SK-N-SH treated with all-trans-retinoic acid at 6 μM for 48 hours (cell line): ENCODE results near the gene URM1.
"Not testable (repeated sequence)": the region's sequence is repeated elsewhere in the genome, so short reads cannot be mapped to it uniquely, and the experiment has no call there.

Source experiments
- ATAC-seq: fragments of 200-7000 bp; cut with Tn5 transposase; 3 replicates; pipeline ENCODE4 v1.9.1; 2020; ENCODE audit warnings: mild to moderate bottlenecking, moderate library complexity
- CSDC2 ChIP-seq: fragments of 250-450 bp; sonication (Bioruptor Pico); IDR thresholded peaks from 2 replicates; pipeline ENCODE4 v1.5.0; 2020; ENCODE audit warnings: mild to moderate bottlenecking, moderate library complexity
- ESRRG ChIP-seq: fragments of 250-450 bp; sonication (Bioruptor Pico); IDR thresholded peaks from 2 replicates; pipeline ENCODE4 v1.6.1; 2021; ENCODE audit warnings: mild to moderate bottlenecking
- GLIS3 ChIP-seq: fragments of 250-450 bp; sonication (Bioruptor Pico); IDR thresholded peaks from 2 replicates; pipeline ENCODE4 v1.5.0; 2020; ENCODE audit warnings: mild to moderate bottlenecking, moderate library complexity
- ISL1 ChIP-seq: fragments of 250-450 bp; sonication (Bioruptor Pico); IDR thresholded peaks from 2 replicates; pipeline ENCODE4 v2.1.2; 2022; ENCODE audit warnings: mild to moderate bottlenecking, moderate library complexity
- OSR1 ChIP-seq: fragments of 250-450 bp; sonication (Bioruptor Pico); IDR thresholded peaks from 2 replicates; pipeline ENCODE4 v1.8.0; 2022; ENCODE audit warnings: moderate library complexity, mild to moderate bottlenecking, inconsistent platforms
- PPARA ChIP-seq: fragments of 250-450 bp; sonication (Bioruptor Pico); IDR thresholded peaks from 2 replicates; pipeline ENCODE4 v1.5.0; 2020; ENCODE audit warnings: mild to moderate bottlenecking, borderline replicate concordance
- RARB ChIP-seq: fragments of 250-450 bp; sonication (Bioruptor Pico); IDR thresholded peaks from 2 replicates; pipeline ENCODE4 v1.8.0; 2021; ENCODE audit warnings: mild to moderate bottlenecking, moderate library complexity
- SNAI2 ChIP-seq: fragments of 250-450 bp; sonication (Bioruptor Pico); IDR thresholded peaks from 2 replicates; pipeline ENCODE4 v1.5.0; 2020; ENCODE audit warnings: mild to moderate bottlenecking, moderate library complexity
- TCF4 ChIP-seq: fragments of 250-450 bp; sonication (Bioruptor Pico); IDR thresholded peaks from 2 replicates; pipeline ENCODE4 v1.8.0; 2021; ENCODE audit warnings: mild to moderate bottlenecking, moderate library complexity, borderline replicate concordance
- TOX ChIP-seq: fragments of 250-450 bp; sonication (Bioruptor Pico); IDR thresholded peaks from 2 replicates; pipeline ENCODE4 v1.8.0; 2021; ENCODE audit warnings: mild to moderate bottlenecking, moderate library complexity, borderline replicate concordance
- ZC3H10 ChIP-seq: fragments of 250-450 bp; sonication (Bioruptor Pico); IDR thresholded peaks from 2 replicates; pipeline ENCODE4 v1.5.1; 2021; ENCODE audit warnings: mild to moderate bottlenecking, moderate library complexity
- ZFP30 ChIP-seq: fragments of 450-650 bp; formaldehyde crosslinking; IDR thresholded peaks from 2 replicates; pipeline ENCODE4 v1.5.0; 2022; ENCODE audit warnings: mild to moderate bottlenecking, moderate library complexity
- ZNF565 ChIP-seq: fragments of 450-650 bp; formaldehyde crosslinking; conservative IDR thresholded peaks from 2 replicates; pipeline ENCODE4 v1.5.0; 2020; ENCODE audit warnings: low read depth, mild to moderate bottlenecking, moderate library complexity
- ZNF8 ChIP-seq: fragments of 450-650 bp; formaldehyde crosslinking; IDR thresholded peaks from 2 replicates; pipeline ENCODE4 v1.5.0; 2020; ENCODE audit warnings: mild to moderate bottlenecking, moderate library complexity
- TF ChIP-seq, protein P1 (sequence below): fragments of 250-450 bp; sonication (Bioruptor Pico); IDR thresholded peaks from 2 replicates; pipeline ENCODE4 v1.8.0; 2021; ENCODE audit warnings: low read depth, mild to moderate bottlenecking, moderate library complexity, borderline replicate concordance
- TF ChIP-seq, protein P2 (sequence below): fragments of 250-450 bp; sonication (Bioruptor Pico); IDR thresholded peaks from 2 replicates; pipeline ENCODE4 v1.5.1; 2021; ENCODE audit warnings: mild to moderate bottlenecking, moderate library complexity
- TF ChIP-seq, protein P3 (sequence below): fragments of 250-450 bp; sonication (Bioruptor Pico); IDR thresholded peaks from 2 replicates; pipeline ENCODE4 v1.5.1; 2020; ENCODE audit warnings: low read depth, mild to moderate bottlenecking, moderate library complexity
- TF ChIP-seq, protein P4 (sequence below): fragments of 250-450 bp; sonication (Bioruptor Pico); IDR thresholded peaks from 2 replicates; pipeline ENCODE4 v1.8.0; 2020; ENCODE audit warnings: mild to moderate bottlenecking, moderate library complexity, borderline replicate concordance

URM1 gene

DNA sequence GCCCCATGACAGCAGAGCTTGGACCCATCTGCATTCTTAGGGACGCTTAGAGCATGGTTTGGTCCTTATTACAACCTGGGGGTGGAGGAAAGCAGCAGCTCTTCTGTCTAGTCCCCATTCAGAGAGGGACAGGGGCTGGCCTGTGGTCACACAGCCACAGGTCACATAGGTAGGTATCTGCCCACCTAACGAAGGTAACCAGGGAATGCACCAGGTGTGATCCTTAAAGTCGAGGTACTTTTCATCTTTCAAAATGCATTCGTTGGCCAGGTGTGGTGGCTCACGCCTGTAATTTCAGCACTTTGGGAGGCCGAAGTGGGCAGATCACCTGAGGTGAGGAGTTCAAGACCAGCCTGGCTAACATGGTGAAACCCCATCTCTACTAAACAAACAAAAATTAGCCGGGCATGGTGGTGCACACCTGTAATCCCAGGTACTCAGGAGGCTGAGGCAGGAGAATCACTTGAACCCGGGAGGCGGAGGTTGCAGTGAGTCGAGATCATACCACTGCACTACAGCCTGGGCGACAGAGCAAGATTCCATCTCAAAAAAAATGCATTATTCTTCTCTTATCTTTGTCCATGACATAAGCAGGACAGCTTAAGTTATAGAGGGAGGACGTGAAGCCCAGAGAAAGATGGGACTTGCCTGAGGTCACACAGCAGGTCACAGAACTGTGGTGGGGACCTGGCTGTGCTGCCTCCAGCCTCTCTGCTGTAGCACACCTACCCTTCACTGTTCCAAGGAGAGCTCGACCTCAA lies 51.0 kb downstream of the URM1 start:
- ATAC-seq, result not testable (repeated sequence)

DNA sequence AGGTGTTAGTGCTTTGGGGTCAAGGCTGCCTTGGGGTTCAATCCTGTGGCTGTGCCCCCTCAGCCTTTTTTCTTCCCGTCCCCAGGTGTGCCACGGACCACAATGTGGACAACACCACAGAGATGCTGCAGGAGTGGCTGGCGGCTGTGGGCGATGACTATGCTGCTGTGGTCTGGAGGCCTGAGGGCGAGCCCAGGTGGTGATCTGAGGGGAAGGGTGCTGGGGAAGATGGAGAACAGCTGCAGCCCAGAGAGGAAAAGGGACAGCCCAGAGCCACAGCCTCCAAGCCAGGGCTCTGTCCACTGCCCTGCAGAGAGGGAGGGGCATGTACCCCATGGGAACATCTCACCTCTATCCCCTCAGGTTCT lies 51.6 kb downstream of the URM1 start:
- ATAC-seq, result no peak
- TF ChIP-seq ZNF565 (CRISPR knock-in tag), result no peak
- TF ChIP-seq GLIS3 (CRISPR knock-in tag), result no peak
- TF ChIP-seq RARB (CRISPR knock-in tag), result no peak
- TF ChIP-seq, protein P1, sequence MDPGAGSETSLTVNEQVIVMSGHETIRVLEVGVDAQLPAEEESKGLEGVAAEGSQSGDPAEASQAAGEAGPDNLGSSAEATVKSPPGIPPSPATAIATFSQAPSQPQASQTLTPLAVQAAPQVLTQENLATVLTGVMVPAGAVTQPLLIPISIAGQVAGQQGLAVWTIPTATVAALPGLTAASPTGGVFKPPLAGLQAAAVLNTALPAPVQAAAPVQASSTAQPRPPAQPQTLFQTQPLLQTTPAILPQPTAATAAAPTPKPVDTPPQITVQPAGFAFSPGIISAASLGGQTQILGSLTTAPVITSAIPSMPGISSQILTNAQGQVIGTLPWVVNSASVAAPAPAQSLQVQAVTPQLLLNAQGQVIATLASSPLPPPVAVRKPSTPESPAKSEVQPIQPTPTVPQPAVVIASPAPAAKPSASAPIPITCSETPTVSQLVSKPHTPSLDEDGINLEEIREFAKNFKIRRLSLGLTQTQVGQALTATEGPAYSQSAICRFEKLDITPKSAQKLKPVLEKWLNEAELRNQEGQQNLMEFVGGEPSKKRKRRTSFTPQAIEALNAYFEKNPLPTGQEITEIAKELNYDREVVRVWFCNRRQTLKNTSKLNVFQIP (CRISPR knock-in tag), result no peak
- TF ChIP-seq, protein P2, sequence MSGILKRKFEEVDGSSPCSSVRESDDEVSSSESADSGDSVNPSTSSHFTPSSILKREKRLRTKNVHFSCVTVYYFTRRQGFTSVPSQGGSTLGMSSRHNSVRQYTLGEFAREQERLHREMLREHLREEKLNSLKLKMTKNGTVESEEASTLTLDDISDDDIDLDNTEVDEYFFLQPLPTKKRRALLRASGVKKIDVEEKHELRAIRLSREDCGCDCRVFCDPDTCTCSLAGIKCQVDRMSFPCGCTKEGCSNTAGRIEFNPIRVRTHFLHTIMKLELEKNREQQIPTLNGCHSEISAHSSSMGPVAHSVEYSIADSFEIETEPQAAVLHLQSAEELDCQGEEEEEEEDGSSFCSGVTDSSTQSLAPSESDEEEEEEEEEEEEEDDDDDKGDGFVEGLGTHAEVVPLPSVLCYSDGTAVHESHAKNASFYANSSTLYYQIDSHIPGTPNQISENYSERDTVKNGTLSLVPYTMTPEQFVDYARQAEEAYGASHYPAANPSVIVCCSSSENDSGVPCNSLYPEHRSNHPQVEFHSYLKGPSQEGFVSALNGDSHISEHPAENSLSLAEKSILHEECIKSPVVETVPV (CRISPR knock-in tag), result no peak
- TF ChIP-seq, protein P3, sequence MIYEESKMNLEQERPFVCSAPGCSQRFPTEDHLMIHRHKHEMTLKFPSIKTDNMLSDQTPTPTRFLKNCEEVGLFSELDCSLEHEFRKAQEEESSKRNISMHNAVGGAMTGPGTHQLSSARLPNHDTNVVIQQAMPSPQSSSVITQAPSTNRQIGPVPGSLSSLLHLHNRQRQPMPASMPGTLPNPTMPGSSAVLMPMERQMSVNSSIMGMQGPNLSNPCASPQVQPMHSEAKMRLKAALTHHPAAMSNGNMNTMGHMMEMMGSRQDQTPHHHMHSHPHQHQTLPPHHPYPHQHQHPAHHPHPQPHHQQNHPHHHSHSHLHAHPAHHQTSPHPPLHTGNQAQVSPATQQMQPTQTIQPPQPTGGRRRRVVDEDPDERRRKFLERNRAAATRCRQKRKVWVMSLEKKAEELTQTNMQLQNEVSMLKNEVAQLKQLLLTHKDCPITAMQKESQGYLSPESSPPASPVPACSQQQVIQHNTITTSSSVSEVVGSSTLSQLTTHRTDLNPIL, result no peak
- no peak for TF ChIP-seq TCF4
- no peak for TF ChIP-seq PPARA (CRISPR knock-in tag)
- TF ChIP-seq, protein P4, sequence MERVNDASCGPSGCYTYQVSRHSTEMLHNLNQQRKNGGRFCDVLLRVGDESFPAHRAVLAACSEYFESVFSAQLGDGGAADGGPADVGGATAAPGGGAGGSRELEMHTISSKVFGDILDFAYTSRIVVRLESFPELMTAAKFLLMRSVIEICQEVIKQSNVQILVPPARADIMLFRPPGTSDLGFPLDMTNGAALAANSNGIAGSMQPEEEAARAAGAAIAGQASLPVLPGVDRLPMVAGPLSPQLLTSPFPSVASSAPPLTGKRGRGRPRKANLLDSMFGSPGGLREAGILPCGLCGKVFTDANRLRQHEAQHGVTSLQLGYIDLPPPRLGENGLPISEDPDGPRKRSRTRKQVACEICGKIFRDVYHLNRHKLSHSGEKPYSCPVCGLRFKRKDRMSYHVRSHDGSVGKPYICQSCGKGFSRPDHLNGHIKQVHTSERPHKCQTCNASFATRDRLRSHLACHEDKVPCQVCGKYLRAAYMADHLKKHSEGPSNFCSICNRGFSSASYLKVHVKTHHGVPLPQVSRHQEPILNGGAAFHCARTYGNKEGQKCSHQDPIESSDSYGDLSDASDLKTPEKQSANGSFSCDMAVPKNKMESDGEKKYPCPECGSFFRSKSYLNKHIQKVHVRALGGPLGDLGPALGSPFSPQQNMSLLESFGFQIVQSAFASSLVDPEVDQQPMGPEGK (CRISPR knock-in tag), result no peak
- TF ChIP-seq ZFP30 (CRISPR knock-in tag), result no peak
- no peak for TF ChIP-seq ZNF8 (CRISPR knock-in tag)
- no peak for TF ChIP-seq ESRRG (CRISPR knock-in tag)

DNA sequence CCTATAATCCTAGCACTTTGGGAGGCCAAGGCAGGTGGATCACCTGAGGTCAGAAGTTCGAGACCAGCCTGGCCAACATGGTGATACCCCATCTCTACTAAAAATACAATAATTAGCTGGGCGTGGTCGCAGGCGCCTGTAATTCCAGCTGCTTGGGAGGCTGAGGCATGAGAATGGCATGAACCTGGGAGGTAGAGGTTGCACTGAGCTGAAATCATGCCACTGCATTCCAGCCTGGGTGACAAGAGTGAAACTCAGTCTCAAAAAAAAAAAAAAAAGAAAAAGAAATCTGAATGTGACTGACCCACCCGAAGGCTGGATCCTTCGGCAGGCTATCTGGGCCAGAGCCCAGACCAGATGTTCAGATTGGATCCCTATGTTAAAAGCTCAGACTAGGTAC lies 52.2 kb downstream of the URM1 start:
- ATAC-seq, result not testable (repeated sequence)

DNA sequence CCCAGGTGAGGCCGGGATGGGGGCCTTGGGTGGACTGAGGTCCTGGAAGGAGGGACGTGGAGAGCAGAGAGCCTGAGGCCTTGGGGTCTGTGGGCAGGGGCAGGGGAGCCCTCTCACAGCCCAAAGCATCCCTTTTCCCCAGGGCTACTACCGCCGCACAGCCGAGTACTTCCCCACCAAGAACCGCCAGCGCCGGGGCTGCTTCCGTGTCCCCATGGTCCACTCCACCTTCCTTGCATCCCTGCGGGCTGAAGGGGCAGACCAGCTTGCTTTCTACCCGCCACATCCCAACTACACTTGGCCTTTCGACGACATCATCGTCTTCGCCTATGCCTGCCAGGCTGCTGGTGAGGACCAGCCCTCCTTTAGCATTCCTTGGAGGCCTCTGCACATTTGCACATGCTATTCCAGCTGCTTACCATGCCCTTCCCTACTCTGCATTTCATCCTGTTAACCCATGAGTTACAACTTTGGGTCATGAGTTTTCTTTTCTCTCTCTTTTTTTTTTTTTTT lies 53.1 kb downstream of the URM1 start:
- TF ChIP-seq ESRRG (CRISPR knock-in tag), result no peak
- no peak for TF ChIP-seq CSDC2 (CRISPR knock-in tag)
- TF ChIP-seq ISL1 (CRISPR knock-in tag), result no peak
- TF ChIP-seq ZC3H10 (CRISPR knock-in tag), result no peak
- no peak for TF ChIP-seq TOX
- TF ChIP-seq, protein P3, result no peak
- no peak for TF ChIP-seq GLIS3 (CRISPR knock-in tag)
- TF ChIP-seq OSR1, result no peak
- no peak for TF ChIP-seq TCF4
- no peak for TF ChIP-seq SNAI2 (CRISPR knock-in tag)
- TF ChIP-seq ZNF8 (CRISPR knock-in tag), result no peak
- no peak for TF ChIP-seq ZFP30 (CRISPR knock-in tag)
- TF ChIP-seq, protein P1 (CRISPR knock-in tag), result no peak
- TF ChIP-seq, all 23 proteins: peak for 0
- no peak for ATAC-seq
